K562 (cell line): ENCODE results near the gene ZNF22. TPM values are rescaled to one million over a fixed set of nuclear protein-coding genes. Genes with fewer than 3 reads are reported as not detected.

Experiments
- ATAC-seq: fragments of 200-7000 bp; cut with Tn5 transposase; 3 replicates; pipeline ENCODE4 v1.9.1; 2020; ENCODE audit warnings: moderate library complexity
- BruUV-seq: library from RNA; stranded (reverse); fragments of 400-500 nt; replicated peaks from 2 replicates; lab custom pipeline; 2021; lab: Mats Ljungman, UMichigan
- CTCF ChIA-PET: fragments of 300-600 bp; formaldehyde crosslinking; extraction: SDS; loops from one replicate; lab custom pipeline; 2021; ENCODE audit warnings: low intra/inter-chr PET ratio; lab: Yijun Ruan, JAX
- POLR2A ChIA-PET: fragments of 300-600, 350-650 bp; sonication (Branson Sonifier 250); formaldehyde crosslinking; extraction: SDS; loops from one replicate; lab custom pipeline; 2021; ENCODE audit warnings: antibody characterized with exemption, inconsistent platforms; lab: Yijun Ruan, JAX
- DNase-seq, 4 experiments: peaks; one replicate each; pipeline versions ENCODE4 v3.0.0 to v3.0.0-alpha.2; 2011 to 2018; ENCODE audit warnings: low spot score in 3 of 4, mixed read lengths in 3 of 4; ENCODE audit errors: extremely low read depth in 1 of 4
- FAIRE-seq: peaks from 2 replicates; lab custom pipeline; 2011; peaks lifted over from hg19 to GRCh38; lab: Jason Lieb, UNC
- H2AFZ ChIP-seq: 2 replicates; pipeline ENCODE4 v1.6.0; 2011; ENCODE audit warnings: low read depth, low read length, control low read depth, inconsistent platforms
- H3K27ac ChIP-seq: fragments of 200-600 bp; 3 replicates; pipeline ENCODE4 v1.8.0; 2011; ENCODE audit warnings: low read depth, mild to moderate bottlenecking, control low read depth, inconsistent platforms, low read length, moderate library complexity, mixed read lengths; ENCODE audit errors: extremely low read depth
- H3K27me3 ChIP-seq, 2 experiments: fragments of 300-600 bp in 1 of 2; 2 replicates in 1 of 2; 3 replicates in 1 of 2; pipeline versions ENCODE4 v1.6.0 to v1.8.0; 2011; ENCODE audit warnings: inconsistent platforms in 2 of 2, low read length in 2 of 2, mild to moderate bottlenecking in 1 of 2, mixed read lengths in 1 of 2, moderate library complexity in 1 of 2; ENCODE audit not compliant: control insufficient read depth in 2 of 2, insufficient read depth in 2 of 2
- H3K36me3 ChIP-seq: fragments of 300-600 bp; 3 replicates; pipeline ENCODE4 v1.8.0; 2011; ENCODE audit warnings: mild to moderate bottlenecking, low read length, inconsistent platforms; ENCODE audit not compliant: control insufficient read depth, insufficient read depth
- H3K4me1 ChIP-seq, 2 experiments: fragments of 200-600 bp in 1 of 2; replicated peaks in 1 of 2; 2 replicates in 1 of 2; 3 replicates in 1 of 2; pipeline versions ENCODE4 v1.5.1 to v1.8.0; 2011; ENCODE audit warnings: inconsistent platforms in 2 of 2, low read length in 2 of 2, mild to moderate bottlenecking in 1 of 2, mixed read lengths in 1 of 2, moderate library complexity in 1 of 2; ENCODE audit not compliant: control insufficient read depth in 2 of 2, insufficient read depth in 2 of 2
- H3K4me2 ChIP-seq: 2 replicates; pipeline ENCODE4 v1.6.1; 2011; ENCODE audit warnings: low read length, control low read depth, inconsistent platforms, mixed read lengths; ENCODE audit not compliant: insufficient read depth
- H3K4me3 ChIP-seq: fragments of 200-600 bp; sonication (generic), shearing (Covaris generic); 2 replicates; pipeline ENCODE4 v1.5.1; 2016; ENCODE audit warnings: control low read depth, inconsistent platforms
- H3K79me2 ChIP-seq: fragments of 200-600 bp; 3 replicates; pipeline ENCODE4 v1.8.0; 2011; ENCODE audit warnings: low read length, inconsistent platforms; ENCODE audit not compliant: control insufficient read depth, insufficient read depth
- H3K9ac ChIP-seq, 2 experiments: 2 replicates each; pipeline versions ENCODE4 v1.6.0 to v1.6.1; 2011; ENCODE audit warnings: low read depth in 2 of 2, low read length in 2 of 2, control low read depth in 1 of 2, inconsistent platforms in 1 of 2, mild to moderate bottlenecking in 1 of 2, mixed read lengths in 1 of 2; ENCODE audit not compliant: insufficient read depth in 1 of 2
- H3K9me1 ChIP-seq: one replicate; pipeline ENCODE4 v1.6.0; 2011; ENCODE audit warnings: inconsistent platforms, mild to moderate bottlenecking, low read length, moderate library complexity; ENCODE audit not compliant: control insufficient read depth, insufficient read depth
- H3K9me3 ChIP-seq: replicated peaks from 2 replicates; pipeline ENCODE4 v1.5.1; 2011; ENCODE audit warnings: low read depth, low read length, inconsistent platforms; ENCODE audit not compliant: control insufficient read depth, insufficient read depth
- H4K20me1 ChIP-seq: replicated peaks from 2 replicates; pipeline ENCODE4 v1.6.1; 2011; ENCODE audit warnings: low read length, inconsistent platforms, mixed read lengths; ENCODE audit not compliant: control insufficient read depth, insufficient read depth
- ATF3 ChIP-seq, 2 experiments: fragments of 450-650 bp in 1 of 2; sonication (generic) in 1 of 2; formaldehyde crosslinking in 1 of 2; IDR thresholded peaks in 1 of 2; conservative IDR thresholded peaks in 1 of 2; 2 replicates each; pipeline versions ENCODE4 v1.6.1 to v1.8.1; 2016 to 2023; ENCODE audit warnings: mild to moderate bottlenecking in 2 of 2, moderate library complexity in 2 of 2, inconsistent platforms in 1 of 2, missing genetic modification reagents in 1 of 2
- DLX4 ChIP-seq: fragments of 250-450 bp; sonication (Bioruptor Pico); IDR thresholded peaks from 2 replicates; pipeline ENCODE4 v1.6.1; 2021; ENCODE audit warnings: mild to moderate bottlenecking
- E2F6 ChIP-seq, 2 experiments: IDR thresholded peaks; 2 replicates each; pipeline ENCODE4 v1.6.1; 2011; ENCODE audit warnings: borderline replicate concordance in 1 of 2, control low read depth in 1 of 2, low read depth in 1 of 2, low read length in 1 of 2, mild to moderate bottlenecking in 1 of 2, mixed read lengths in 1 of 2, moderate library complexity in 1 of 2; ENCODE audit not compliant: insufficient read depth in 1 of 2, insufficient read length in 1 of 2, poor library complexity in 1 of 2, severe bottlenecking in 1 of 2; ENCODE audit errors: extremely low read depth in 1 of 2
- KHSRP ChIP-seq: fragments of 450-650 bp; IDR thresholded peaks from 2 replicates; pipeline ENCODE4 v1.6.1; 2017
- KLF6 ChIP-seq: fragments of 250-450 bp; sonication (Bioruptor Pico); IDR thresholded peaks from 2 replicates; pipeline ENCODE4 v1.4.0; 2020; ENCODE audit warnings: mild to moderate bottlenecking, moderate library complexity, borderline replicate concordance
- NR3C1 ChIP-seq: sonication (generic); formaldehyde crosslinking; IDR thresholded peaks from 2 replicates; pipeline ENCODE4 v1.8.1; 2022; ENCODE audit warnings: missing genetic modification reagents
- PBX2 ChIP-seq, 2 experiments: IDR thresholded peaks in 1 of 2; conservative IDR thresholded peaks in 1 of 2; 2 replicates each; pipeline ENCODE4 v1.6.1; 2016; ENCODE audit warnings: low read depth in 2 of 2, mild to moderate bottlenecking in 1 of 2, missing compliant biosample characterization in 1 of 2, missing genetic modification characterization in 1 of 2, moderate library complexity in 1 of 2
- PKNOX1 ChIP-seq: fragments of 450-650 bp; IDR thresholded peaks from 2 replicates; pipeline ENCODE4 v1.6.1; 2016
- WGBS: fragments of 100-300 bp; shearing (Covaris generic); methylation state at CpG from one replicate; pipeline ENCODE4 v1.1.6; 2016; ENCODE audit warnings: low coverage, mixed read lengths; ENCODE audit not compliant: insufficient coverage; ENCODE audit errors: missing lambda C conversion rate; 5-methylcytosine and 5-hydroxymethylcytosine counted together
- in situ Hi-C: fragments of 300-500 bp; cut with MboI; formaldehyde crosslinking; loops from 4 replicates; pipeline ENCODE4 v1.15.0; 2018; ENCODE audit warnings: inconsistent platforms, mixed read lengths
- intact Hi-C: fragments of 100-400 bp; cut with micrococcal nuclease; formaldehyde crosslinking; loops from 2 replicates; pipeline ENCODE4 v1.14.2; 2022
- polyA plus RNA-seq, 8 experiments: library from polyadenylated mRNA; depleted of rRNA in 4 of 8; stranded (reverse) in 5 of 8; unstranded in 3 of 8; fragments of >200 nt; fragmentation: Nextera tagmentation in 2 of 8; fragmentation: Illumina TruSeq in 1 of 8; extraction: Ambion mirVana in 2 of 8; extraction: Trizol in 1 of 8; gene quantifications; 2 replicates each; pipeline versions ENCODE4 v1.2.1 to v1.2.3, GENCODE V29; 2011 to 2014; ENCODE audit warnings: inconsistent platforms in 1 of 8, missing spikeins in 1 of 8
- total RNA-seq, 7 experiments: library from RNA; depleted of rRNA in 6 of 7; stranded (reverse); fragments of >200 nt in 6 of 7; fragmentation: Illumina TruSeq in 2 of 7; extraction: Trizol in 2 of 7; gene quantifications; 2 replicates each; pipeline versions ENCODE4 v1.2.1 to v1.2.3, GENCODE V29; 2011 to 2021; ENCODE audit warnings: low replicate concordance in 1 of 7

The ZNF22 gene
- total and polyA plus RNA-seq, 9 of the 15 experiments (the other 6 are each of a cell fraction or from before 2014, with no cell fraction given) = 36.2 to 98.7 (median 51.2) TPM

- no peaks in the 10 kb centered on the region for H3K9me3 ChIP-seq
- peaks cover 4% of the 10 kb centered on the region for H3K9me1 ChIP-seq
- H3K36me3 ChIP-seq = no peaks in the 10 kb centered on the region
- H3K27ac ChIP-seq = no peak overlapping the region
- WGBS = 35% methylated on average over 7 of the region's 7 CpGs
- peaks cover 8% of the 10 kb centered on the region; the same call in 1 of the 2 replicates for H4K20me1 ChIP-seq
- no peaks in the 10 kb centered on the region for H3K79me2 ChIP-seq
- in situ Hi-C loops (no loop called here), intact Hi-C loops (no loop called here)
- H3K4me2 ChIP-seq = no peak overlapping the region
- no peak overlapping the region for H3K4me3 ChIP-seq
- H2AFZ ChIP-seq = no peak overlapping the region
- ChIA-PET POLR2A (no interaction called here), CTCF (no interaction called here)
- BruUV-seq = no TSS peak
- no peak overlapping the region for H3K9ac ChIP-seq
- H3K27me3 ChIP-seq = peaks cover 13 to 27% of the 10 kb centered on the region in 2 experiments; a peak in 4 of 5 replicates
- no peak for ATAC-seq
- FAIRE-seq = peak; percentile 23
- H3K4me1 ChIP-seq = peaks cover 8 to 16% of the 10 kb centered on the region in 2 experiments; a peak in 4 of 5 replicates
- DNase-seq = no peak
- TF ChIP-seq PBX2 (CRISPR knock-in tag; IDR thresholded peaks at IDR 0.05; ENCODE audit: low read depth) (no peak), PBX2 (tag; conservative IDR thresholded peaks at IDR 0.05; ENCODE audit: low read depth) (peak; percentile 50; the same call in 1 of the 2 replicates), DLX4 (CRISPR knock-in tag) (no peak), E2F6 (IDR thresholded peaks at IDR 0.05; ENCODE audit: borderline replicate concordance in 1 of 2, extremely low read depth in 1 of 2, insufficient read depth in 1 of 2, insufficient read length in 1 of 2, low read depth in 1 of 2, low read length in 1 of 2, poor library complexity in 1 of 2, severe bottlenecking in 1 of 2) (no peak), ATF3 (IDR thresholded peaks at IDR 0.05) (no peak), ATF3 (CRISPR knock-in tag; conservative IDR thresholded peaks at IDR 0.05) (no peak), KLF6 (CRISPR knock-in tag) (no peak), KHSRP (no peak), PKNOX1 (0 out of 2 replicates have a peak, but pooled peaks have one; percentile 8), NR3C1 (no peak)
Observed at GRCh38 chr10:44960482-44961229, 40.1 kb upstream of the ZNF22 start.
